ENCODE data around the gene MYH6.

DNA sequence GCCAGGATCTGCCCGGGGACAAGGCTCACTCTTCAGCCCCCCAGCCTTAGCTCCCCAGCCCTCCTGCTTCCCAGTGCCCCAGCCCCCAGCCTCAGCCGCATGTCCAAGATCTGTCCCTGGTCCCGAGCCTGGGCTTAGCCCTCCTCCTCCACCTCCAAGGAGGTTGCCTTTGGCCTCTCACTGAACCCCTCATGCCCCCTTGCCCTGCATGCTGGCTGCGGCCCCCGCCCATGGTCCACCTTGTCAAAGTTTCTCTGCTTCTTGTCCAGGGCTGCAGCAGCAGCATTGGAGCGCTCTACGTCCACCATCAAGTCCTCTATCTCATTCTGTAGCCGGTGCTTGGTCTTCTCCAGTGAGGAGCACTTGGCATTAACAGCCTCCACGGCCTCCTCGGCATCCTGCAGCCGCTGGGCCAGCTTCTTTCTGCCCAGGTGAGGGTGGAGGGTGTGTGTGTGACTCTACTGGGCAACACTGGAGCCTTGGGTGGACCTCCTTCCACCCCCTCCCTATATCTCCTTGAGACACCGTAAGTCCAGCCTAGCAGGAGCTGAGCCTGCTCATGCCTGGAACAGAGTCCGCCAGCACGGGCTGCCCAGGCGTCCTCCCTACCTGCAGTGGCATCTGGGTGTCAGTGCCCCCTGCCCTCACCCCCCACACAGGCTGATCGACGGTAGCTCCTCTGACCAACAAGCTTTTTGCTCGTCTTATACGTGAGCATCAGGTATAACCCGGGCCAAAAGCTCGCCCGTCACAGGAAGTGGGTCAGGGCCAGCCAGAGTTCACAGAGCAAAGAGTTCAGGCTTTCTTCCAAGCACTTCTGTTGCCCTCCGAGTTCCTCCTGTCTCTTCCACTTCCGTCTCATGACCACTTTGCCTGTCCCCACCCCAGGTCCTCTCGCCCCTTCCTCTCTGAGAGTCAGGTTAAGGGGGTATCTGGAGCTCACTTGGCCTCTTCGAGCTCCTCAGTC, 19.9 kb downstream of the MYH6 start:
- TF ChIP-seq POLR2AphosphoS5 (IDR thresholded peaks at IDR 0.05) (no peak), POLR2A (IDR thresholded peaks at IDR 0.05) (no peak)
- TF ChIP-seq, protein P1, sequence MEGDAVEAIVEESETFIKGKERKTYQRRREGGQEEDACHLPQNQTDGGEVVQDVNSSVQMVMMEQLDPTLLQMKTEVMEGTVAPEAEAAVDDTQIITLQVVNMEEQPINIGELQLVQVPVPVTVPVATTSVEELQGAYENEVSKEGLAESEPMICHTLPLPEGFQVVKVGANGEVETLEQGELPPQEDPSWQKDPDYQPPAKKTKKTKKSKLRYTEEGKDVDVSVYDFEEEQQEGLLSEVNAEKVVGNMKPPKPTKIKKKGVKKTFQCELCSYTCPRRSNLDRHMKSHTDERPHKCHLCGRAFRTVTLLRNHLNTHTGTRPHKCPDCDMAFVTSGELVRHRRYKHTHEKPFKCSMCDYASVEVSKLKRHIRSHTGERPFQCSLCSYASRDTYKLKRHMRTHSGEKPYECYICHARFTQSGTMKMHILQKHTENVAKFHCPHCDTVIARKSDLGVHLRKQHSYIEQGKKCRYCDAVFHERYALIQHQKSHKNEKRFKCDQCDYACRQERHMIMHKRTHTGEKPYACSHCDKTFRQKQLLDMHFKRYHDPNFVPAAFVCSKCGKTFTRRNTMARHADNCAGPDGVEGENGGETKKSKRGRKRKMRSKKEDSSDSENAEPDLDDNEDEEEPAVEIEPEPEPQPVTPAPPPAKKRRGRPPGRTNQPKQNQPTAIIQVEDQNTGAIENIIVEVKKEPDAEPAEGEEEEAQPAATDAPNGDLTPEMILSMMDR (IDR thresholded peaks at IDR 0.05 in 8 of 11, conservative IDR thresholded peaks at IDR 0.05 in 3 of 11), result no peak

Measured in spleen (tissue), 7 donors.